ENCODE data around the gene RPL18A.
"Not testable (repeated sequence)": the region's sequence is repeated elsewhere in the genome, so short reads cannot be mapped to it uniquely, and the experiment has no call there.

RPL18A gene

DNA sequence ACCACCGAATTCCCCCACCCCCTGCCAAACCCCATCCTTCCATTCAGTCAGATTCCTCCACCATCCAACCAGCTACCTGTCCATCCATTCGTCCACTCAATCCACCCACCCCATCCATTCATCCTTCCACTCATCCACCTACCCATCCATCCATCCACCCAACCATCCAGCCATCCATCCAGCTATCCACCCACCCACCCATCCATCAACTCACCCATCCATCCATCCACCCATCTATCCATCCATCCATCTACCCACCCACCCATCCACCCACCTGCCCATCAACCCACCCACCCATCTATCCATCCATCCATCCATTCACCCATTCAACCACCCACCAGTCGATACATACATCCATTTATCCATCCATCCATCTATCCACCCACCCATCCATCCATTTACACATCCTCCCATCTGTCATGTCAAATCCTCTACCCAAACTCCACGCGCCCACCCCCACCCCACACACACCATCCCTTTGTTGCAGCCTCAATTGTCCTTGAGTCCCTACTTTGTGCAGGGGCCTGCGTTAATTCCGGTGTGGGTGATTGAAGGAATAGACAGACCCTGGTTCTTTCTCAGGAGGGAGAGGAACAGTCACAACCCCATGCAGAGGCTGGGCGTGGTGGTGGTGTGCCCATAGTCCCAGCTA, 6.7 kb downstream of the RPL18A start:
- DNase-seq (ENCODE audit: low read depth in 2 of 3, low spot score in 1 of 3): no peak

DNA sequence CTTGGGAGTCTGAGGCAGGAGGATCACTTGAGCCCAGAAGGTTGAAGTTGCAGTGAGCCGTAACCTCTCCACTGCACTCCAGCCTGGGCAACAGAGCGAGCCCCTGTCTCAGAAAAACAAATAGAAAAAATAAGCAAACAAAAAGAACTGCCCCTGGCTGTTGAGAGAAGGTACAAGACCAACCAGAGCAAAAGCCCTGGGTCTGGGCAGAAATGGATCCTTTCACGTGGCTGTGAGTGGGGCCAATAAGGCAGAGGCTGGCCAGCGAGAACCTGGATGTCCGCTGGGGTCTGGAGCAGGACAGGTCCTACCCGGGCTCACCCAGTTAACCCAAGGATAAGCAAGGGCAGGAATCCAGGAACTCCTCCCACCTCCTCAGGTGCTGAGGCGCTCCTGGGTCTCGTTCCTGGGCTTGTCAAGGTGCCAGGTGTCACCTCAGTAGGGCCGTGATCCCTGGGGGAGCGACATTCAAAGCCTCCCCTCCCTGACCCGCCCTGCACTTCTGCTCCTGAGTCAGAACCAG, 7.3 kb downstream of the RPL18A start:
- no peak for DNase-seq (ENCODE audit: low read depth in 2 of 3, low spot score in 1 of 3)

DNA sequence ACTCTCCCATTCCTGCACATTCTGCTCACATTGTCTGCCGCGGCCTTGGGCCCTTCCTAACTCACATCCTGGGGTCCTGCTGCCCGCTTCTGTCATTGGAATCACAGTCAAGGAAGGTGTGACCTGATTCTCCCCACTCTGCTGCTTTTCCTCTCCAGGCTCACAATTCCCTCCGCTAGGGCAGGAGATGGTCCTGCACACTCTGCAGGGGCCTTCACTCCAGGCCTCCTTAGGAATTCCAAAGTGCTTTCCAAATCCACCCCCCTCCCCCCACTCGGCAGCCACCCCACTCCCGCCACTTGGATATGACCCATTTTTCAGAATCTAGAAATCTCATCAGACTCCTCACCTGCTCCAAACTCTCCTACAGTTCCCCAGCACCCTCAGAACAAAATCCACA, 9.0 kb downstream of the RPL18A start:
- no peak for DNase-seq (ENCODE audit: low read depth in 2 of 3, low spot score in 1 of 3)

DNA sequence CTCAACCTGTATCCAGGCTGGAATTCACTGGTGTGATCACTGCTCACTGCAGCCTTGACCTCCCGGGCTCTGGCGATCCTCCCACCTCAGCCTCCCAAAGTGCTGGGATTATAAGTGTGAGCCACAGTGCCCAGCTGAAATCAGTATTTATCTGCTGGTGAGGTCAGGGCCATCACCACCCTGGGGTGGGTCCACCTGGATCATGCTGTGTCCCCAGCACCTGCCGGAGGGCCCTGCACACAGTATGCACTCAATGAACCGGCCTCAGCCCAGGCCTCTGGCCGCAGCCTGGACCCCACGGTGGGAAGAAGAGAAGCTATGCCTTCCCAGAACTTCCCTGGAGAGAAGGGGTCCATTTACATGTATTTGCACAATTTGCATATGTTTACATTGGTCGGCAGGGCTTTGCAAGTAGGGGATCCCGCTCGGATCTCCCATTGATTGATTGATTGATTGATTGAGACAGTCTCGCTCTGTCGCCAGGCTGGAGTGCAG, 9.5 kb downstream of the RPL18A start:
- DNase-seq (ENCODE audit: low read depth in 2 of 3, low spot score in 1 of 3): no peak

DNA sequence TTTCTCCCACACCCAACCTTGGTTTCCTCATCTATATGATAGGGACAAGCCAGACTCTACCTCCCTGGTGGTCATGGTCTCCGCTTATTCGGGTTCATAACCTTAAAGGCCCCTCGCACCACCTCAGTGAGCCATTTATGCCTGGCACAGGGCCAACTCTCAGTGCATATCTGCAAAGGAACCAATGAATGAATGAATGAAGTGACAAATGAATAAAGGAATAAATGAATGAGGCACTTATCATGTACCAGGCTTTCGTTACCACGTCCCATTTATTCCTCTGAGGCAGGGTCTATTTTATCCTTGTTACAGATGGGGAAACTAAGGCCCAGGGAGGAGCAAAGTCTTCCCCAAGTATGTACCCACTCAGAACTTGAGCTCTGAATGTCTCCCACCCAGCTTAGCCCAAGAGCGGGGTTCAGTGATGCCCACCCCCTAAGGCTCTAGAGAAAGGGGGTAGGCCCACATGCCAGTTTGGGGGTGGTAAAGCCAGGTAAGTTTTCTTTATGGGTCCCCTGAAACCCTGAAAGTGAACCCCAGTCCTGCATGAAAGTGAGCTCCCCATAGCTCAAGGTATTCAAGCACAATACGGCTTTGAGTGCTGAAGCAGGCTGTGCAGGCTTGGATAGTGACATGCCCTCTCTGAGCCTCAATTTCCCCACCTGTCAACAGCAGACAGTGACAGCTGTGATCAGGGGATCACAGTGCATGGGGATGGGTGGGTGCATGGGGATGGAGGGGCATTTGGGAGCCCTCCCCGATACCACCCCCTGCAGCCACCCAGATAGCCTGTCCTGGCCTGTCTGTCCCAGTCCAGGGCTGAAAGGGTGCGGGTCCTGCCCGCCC, 11.5 kb downstream of the RPL18A start:
- no peak for DNase-seq (ENCODE audit: low read depth in 2 of 3, low spot score in 1 of 3)

DNA sequence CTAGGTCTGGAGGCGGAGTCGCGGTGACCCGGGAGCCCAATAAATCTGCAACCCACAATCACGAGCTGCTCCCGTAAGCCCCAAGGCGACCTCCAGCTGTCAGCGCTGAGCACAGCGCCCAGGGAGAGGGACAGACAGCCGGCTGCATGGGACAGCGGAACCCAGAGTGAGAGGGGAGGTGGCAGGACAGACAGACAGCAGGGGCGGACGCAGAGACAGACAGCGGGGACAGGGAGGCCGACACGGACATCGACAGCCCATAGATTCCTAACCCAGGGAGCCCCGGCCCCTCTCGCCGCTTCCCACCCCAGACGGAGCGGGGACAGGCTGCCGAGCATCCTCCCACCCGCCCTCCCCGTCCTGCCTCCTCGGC, 12.2 kb downstream of the RPL18A start, which contains the start of gene SLC5A5:
SLC5A5 (plus strand) TSS at position 68 of the 373 bp plus-strand sequence. CDS start 375 bp downstream, outside the sequence.
- no peak for DNase-seq (ENCODE audit: low read depth in 2 of 3, low spot score in 1 of 3)

DNA sequence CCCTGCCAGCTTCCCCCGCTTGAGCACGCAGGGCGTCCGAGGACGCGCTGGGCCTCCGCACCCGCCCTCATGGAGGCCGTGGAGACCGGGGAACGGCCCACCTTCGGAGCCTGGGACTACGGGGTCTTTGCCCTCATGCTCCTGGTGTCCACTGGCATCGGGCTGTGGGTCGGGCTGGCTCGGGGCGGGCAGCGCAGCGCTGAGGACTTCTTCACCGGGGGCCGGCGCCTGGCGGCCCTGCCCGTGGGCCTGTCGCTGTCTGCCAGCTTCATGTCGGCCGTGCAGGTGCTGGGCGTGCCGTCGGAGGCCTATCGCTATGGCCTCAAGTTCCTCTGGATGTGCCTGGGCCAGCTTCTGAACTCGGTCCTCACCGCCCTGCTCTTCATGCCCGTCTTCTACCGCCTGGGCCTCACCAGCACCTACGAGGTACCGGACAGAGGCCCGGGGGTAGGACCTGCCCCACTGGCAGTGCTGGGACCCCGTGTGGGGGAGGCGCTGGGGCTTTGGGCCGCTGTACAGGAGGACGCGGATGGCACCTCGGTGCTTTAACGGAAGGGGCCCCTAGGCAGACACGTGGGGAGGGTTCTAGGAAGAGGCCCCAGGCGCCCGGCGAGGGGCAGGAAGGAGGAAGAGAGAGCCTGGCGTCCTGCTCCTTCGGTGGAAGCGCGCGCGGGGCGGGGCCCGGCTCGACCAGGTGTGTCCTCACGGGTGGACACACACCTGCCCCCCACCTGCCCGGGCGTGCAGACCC, 12.7 kb downstream of the RPL18A start:
- DNase-seq (ENCODE audit: low read depth in 2 of 3, low spot score in 1 of 3): peak in 2 of 3 donors; percentile 47 to 52

DNA sequence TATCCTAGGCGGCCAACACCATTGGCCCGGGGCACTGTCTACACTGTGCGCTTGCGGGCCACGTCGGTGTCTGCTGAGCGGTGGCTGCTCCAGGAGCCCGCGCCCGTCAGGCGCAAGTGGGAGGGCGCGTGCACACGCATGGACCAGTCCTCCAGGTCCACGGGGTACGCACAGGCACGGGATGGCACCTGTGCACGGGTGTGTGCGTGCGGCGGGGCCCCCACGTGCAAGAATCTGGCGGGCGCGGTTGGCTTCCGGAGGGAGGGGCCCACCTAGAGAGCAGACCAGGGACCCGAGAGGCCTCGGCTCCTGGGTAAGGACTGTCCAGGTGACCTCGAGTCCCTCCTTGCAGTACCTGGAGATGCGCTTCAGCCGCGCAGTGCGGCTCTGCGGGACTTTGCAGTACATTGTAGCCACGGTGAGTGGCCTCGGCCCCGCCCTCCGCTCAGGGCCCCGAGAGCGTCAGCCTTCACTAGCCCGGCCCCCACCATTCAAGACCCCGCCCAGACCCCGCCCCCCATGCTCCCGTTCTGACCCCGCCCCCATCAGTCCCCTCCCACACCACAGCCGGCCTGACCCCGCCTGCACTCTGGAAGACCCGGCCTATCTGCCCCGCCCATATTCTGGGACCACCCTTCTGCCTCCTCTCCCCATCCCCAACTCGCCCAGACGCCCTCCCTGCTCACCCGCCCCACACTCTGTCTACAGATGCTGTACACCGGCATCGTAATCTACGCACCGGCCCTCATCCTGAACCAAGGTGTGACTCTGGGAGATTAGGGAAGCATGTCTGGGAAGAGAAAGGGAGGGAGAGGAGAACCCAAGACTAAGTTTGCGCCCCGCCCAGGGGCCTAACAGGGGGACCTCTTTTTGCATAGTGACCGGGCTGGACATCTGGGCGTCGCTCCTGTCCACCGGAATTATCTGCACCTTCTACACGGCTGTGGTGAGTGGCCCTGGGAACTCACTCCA, 14.4 kb downstream of the RPL18A start:
- DNase-seq (ENCODE audit: low read depth in 2 of 3, low spot score in 1 of 3): peak in 1 of 3 donors; percentile 70

DNA sequence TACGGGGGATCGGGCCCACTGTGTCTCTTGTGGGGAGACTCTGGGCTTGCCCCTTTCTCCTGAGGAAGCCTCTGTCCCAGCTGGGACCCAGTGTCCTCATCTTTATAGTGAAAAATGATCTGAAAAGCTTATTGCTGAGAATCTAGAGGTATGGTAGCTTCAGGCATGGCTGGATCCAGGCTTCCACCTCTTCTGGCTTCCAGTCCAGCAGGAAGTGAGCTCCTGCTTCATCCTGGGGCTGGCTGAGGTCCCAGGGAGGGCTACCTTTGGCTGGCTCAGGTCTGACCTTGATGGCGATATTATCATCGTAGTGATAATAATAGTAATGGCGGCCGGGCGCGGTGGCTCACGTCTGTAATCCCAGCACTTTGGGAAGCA, 15.0 kb downstream of the RPL18A start:
- DNase-seq (ENCODE audit: low read depth in 2 of 3, low spot score in 1 of 3): no peak

DNA sequence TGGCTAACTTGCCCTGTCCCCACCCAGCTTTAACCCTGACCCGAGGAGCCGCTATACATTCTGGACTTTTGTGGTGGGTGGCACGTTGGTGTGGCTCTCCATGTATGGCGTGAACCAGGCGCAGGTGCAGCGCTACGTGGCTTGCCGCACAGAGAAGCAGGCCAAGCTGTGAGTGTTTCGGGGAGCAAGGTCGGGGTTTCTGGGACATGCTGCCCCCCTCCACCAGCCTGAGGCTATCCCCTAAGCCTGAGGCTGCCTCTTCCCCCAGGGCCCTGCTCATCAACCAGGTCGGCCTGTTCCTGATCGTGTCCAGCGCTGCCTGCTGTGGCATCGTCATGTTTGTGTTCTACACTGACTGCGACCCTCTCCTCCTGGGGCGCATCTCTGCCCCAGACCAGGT, 18.0 kb downstream of the RPL18A start:
- no peak for DNase-seq (ENCODE audit: low read depth in 2 of 3, low spot score in 1 of 3)

DNA sequence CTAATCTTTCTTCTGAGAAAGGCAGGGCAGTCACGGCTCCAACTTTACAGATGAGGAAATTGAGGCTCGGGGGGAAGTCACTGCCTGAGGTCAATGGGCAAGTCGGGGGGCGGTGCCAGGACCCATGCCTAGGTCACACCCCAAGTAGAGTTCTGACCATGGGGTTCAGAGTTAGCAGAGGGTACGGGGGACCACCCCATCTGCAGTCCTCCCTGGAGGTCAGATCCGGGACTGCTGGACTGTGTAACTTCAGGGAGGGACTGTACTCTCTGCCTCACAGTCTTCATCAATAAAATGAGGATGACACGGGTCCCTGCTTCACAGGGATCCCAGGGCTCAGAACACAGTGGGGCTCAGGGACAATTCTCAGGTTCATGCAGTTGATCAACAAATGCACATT, 19.8 kb downstream of the RPL18A start:
- no peak for DNase-seq (ENCODE audit: low read depth in 2 of 3, low spot score in 1 of 3)

DNA sequence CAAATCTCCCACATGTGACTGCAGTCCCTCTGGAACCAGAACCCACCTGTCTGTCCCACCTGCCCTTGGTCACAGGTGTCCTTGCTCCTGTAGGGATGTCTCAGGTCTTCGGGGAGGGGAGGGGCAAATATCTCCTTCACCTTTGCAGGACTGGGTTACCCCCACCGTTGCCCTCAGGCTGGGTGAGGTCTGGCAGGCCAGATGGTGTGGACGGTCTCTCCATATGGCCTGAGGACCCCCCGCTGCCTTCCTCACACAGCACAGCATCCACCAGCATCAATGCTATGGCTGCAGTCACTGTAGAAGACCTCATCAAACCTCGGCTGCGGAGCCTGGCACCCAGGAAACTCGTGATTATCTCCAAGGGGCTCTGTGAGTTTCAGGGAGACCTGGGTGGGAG, 22.0 kb downstream of the RPL18A start:
- DNase-seq (ENCODE audit: low read depth in 2 of 3, low spot score in 1 of 3): no peak

DNA sequence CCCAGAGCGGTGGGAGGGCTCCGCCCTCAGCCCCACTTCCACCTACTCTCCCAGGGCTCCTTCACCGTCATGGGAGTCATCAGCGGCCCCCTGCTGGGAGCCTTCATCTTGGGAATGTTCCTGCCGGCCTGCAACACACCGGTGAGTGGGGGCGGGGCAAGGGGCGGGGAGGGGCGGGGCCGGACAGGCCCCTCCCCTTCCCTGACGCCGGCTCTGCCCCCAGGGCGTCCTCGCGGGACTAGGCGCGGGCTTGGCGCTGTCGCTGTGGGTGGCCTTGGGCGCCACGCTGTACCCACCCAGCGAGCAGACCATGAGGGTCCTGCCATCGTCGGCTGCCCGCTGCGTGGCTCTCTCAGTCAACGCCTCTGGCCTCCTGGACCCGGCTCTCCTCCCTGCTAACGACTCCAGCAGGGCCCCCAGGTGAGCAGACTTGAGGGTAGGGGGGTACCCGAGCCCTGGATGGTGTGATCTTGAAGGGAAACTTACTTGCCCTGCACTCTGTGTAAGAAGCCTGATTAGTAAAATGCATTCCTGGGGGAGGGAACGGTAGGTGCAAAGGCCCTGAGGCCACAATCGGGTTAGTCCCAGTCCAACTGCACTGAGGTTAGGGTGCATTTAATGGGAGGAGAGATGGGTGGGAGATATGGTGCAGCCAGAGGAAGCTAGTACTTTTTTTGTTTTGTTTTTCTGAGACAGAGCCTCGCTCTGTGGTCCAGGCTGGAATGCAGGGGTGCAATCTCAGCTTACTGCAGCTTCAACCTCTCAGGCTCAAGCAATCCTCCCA, 24.1 kb downstream of the RPL18A start:
- DNase-seq (ENCODE audit: low read depth in 2 of 3, low spot score in 1 of 3): no peak

DNA sequence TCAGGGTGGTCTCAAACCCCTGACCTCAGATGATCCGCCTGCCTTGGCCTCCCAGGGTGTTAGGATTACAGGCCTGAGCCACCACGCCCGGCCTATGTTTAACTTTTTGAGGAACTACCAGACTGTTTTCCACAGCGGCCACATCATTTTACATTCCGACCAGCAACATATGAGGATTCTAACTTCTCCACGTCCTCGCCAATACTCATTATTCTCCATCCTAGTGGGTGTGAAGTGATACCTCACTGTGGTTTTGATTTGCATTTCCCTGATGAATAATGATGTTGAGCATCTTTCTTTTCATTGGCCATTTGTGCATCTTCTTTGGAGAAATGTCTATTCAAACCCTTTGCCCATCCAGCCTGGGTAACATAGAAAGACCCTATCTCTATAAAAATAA, 26.8 kb downstream of the RPL18A start:
- DNase-seq (ENCODE audit: low read depth in 2 of 3, low spot score in 1 of 3): no peak

DNA sequence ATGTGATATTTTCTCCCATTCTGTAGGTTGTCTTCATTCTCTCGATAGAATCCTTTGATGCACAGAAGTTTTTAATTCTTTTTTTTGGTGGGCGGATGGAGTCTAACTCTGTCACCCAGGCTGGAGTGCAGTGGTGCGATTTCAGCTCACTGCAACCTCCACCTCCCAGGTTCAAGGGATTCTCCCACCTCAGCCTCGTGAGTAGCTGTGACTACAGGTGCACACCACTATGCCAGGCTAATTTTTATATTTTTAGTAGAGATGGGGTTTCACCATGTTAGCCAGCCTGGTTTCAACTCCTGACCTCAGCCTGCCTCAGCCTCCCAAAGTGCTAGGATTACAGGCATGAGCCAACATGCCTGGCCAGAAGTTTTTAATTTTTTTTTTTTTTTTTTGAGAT, 27.5 kb downstream of the RPL18A start:
- not testable (repeated sequence) for DNase-seq (ENCODE audit: low read depth in 2 of 3, low spot score in 1 of 3)

DNA sequence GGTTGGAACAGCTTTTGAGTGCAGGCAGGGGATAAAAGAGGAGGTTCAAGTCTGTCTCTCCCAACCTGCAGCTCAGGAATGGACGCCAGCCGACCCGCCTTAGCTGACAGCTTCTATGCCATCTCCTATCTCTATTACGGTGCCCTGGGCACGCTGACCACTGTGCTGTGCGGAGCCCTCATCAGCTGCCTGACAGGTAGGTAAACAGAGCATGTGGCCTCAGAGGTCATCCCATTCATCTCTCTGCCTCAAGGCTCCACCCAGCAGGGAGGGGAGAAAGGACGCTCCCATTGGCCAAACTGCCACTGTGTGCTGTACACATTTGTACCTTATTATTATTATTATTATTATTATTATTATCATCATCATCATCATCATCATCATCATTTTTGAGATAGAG, 28.6 kb downstream of the RPL18A start:
- DNase-seq (ENCODE audit: low read depth in 2 of 3, low spot score in 1 of 3): no peak

DNA sequence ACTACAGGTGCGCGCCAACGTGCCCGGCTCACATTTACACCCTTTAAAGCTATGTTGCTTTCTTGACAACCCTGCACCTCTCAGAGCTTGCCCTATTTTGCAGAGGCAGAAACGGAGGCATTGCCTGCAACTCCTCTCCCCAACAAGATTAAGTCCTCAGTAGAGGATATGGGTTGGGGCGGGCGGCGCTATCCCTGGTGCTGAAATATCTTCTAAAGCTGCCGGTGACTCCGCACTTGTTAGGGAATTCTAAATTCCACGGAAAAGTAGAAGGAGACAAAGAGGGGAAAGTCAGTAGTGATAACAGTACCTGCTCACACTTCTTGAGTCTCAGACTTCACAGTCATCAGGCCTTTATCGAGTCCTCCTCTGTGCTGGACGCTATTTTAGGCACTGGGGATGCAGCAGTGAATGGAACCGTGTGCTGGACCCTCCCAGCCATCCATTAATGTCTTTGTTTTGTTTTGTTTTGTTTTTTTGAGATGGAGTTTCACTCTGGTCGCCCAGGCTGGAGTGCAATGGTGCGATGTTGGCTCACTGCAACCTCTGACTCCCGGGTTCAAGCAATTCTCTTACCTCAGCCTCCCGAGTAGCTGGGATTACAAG, 30.0 kb downstream of the RPL18A start:
- no peak for DNase-seq (ENCODE audit: low read depth in 2 of 3, low spot score in 1 of 3)

DNA sequence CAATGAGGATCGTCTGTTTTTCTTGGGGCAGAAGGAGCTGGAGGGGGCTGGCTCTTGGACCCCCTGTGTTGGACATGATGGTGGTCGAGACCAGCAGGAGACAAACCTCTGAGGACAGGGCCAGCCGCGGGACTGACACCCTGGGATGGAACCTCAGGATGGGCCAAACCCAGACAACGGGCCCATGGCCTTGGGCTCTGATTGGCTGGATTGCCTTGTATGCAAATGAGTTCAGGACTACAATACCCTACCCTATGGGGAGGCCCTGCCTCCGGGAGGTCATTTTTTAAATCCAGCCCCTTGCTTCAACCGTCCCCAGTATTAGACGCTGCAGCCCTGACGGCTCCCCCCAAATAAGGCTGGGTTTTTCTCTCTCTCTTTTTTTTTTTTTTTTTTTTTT, 34.1 kb downstream of the RPL18A start:
- no peak for DNase-seq (ENCODE audit: low read depth in 2 of 3, low spot score in 1 of 3)

DNA sequence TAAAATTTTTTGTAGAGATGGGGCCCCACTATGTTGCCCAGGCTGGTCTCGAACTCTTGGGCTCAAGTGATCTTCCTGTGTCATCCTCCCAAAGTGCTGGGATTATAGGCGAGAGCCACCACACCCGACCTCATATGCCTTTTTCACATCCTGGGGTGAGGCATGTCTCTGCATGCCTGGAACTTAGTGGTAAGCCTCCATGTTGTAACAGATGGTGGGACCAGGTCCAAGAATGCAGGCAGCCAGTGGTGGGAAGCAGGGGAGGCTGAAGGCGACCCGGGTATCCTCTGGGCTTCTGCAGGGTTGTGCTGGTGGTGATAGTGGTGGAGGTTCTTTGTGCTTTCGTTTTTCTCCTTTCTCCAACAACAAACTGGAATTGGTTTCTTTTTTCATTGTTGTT, 43.0 kb downstream of the RPL18A start:
- DNase-seq (ENCODE audit: low read depth in 2 of 3, low spot score in 1 of 3): no peak
